Measurements from ENCODE around the gene NFKB2.

DNA sequence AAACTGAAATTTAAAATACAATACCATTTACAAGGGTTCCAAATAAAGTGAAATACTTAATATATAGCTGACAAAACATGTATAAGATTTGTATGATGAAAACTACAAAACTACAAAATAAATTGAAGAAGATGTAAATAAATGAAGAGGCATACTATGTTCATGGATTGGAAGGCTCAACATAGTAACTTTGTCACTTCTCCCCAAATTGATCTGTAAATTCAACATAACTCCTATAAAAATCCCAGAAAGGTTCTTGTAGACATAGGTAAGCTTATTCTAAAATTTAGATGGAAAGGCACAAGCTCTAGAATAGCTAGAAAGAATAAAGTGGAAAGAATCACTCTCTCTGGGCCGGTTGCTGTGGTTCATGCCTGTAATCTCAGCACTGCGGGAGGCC lies 24.2 kb upstream of the NFKB2 start:
- TF ChIP-seq, protein P1, sequence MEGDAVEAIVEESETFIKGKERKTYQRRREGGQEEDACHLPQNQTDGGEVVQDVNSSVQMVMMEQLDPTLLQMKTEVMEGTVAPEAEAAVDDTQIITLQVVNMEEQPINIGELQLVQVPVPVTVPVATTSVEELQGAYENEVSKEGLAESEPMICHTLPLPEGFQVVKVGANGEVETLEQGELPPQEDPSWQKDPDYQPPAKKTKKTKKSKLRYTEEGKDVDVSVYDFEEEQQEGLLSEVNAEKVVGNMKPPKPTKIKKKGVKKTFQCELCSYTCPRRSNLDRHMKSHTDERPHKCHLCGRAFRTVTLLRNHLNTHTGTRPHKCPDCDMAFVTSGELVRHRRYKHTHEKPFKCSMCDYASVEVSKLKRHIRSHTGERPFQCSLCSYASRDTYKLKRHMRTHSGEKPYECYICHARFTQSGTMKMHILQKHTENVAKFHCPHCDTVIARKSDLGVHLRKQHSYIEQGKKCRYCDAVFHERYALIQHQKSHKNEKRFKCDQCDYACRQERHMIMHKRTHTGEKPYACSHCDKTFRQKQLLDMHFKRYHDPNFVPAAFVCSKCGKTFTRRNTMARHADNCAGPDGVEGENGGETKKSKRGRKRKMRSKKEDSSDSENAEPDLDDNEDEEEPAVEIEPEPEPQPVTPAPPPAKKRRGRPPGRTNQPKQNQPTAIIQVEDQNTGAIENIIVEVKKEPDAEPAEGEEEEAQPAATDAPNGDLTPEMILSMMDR (IDR thresholded peaks at IDR 0.05), result no peak
- no peak for TF ChIP-seq EZH2 (IDR thresholded peaks at IDR 0.05; ENCODE audit: borderline replicate concordance, insufficient read depth, low read depth, low read length, poor library complexity, severe bottlenecking)
